ENCODE measurements around the gene RPLP2.

RPLP2 gene

GRCh38 chr11:786235-787083 is 23.3 kb upstream of the RPLP2 start:
- Histone ChIP-seq H3K4me1 (ENCODE audit: control insufficient read depth in 1 of 2, insufficient read depth in 2 of 2, low read length in 2 of 2) (peaks cover 6 to 13% of the 10 kb centered on the region in 2 donors), H3K36me3 (ENCODE audit: control insufficient read depth in 1 of 2, insufficient read depth in 2 of 2, low read length in 2 of 2) (no peaks in the 10 kb centered on the region), H3K4me3 (ENCODE audit: low read depth in 1 of 2, low read length in 2 of 2) (no peak overlapping the region), H3K9me3 (ENCODE audit: control insufficient read depth in 1 of 2, low read length in 2 of 2) (no peaks in the 10 kb centered on the region), H3K9ac (ENCODE audit: low read depth in 1 of 2, low read length in 2 of 2) (no peak overlapping the region), H3K27me3 (ENCODE audit: control insufficient read depth in 1 of 2, insufficient read depth in 2 of 2, low read length in 2 of 2) (peaks cover 9 to 11% of the 10 kb centered on the region in 2 donors), H3K27ac (ENCODE audit: low read depth, low read length) (no peak overlapping the region)

- Histone ChIP-seq H3K27me3 (ENCODE audit: control insufficient read depth in 1 of 2, insufficient read depth in 2 of 2, low read length in 2 of 2) (peaks cover 9 to 11% of the 10 kb centered on the region in 2 donors), H3K36me3 (ENCODE audit: control insufficient read depth in 1 of 2, insufficient read depth in 2 of 2, low read length in 2 of 2) (no peaks in the 10 kb centered on the region)
These were observed 22.6 kb upstream of the RPLP2 start for GRCh38 chr11:787084-787675.

GRCh38 chr11:788009-788640 is 21.6 kb upstream of the RPLP2 start:
- no peak overlapping the region for H3K4me3 ChIP-seq (ENCODE audit: low read depth in 1 of 2, low read length in 2 of 2)
- H3K9ac ChIP-seq (ENCODE audit: low read depth in 1 of 2, low read length in 2 of 2): no peak overlapping the region
- peaks cover 9 to 11% of the 10 kb centered on the region in 2 donors for H3K27me3 ChIP-seq (ENCODE audit: control insufficient read depth in 1 of 2, insufficient read depth in 2 of 2, low read length in 2 of 2)
- peaks cover 0 to 6% of the 10 kb centered on the region in 2 donors for H3K4me1 ChIP-seq (ENCODE audit: control insufficient read depth in 1 of 2, insufficient read depth in 2 of 2, low read length in 2 of 2)
- H3K9me3 ChIP-seq (ENCODE audit: control insufficient read depth in 1 of 2, low read length in 2 of 2): no peaks in the 10 kb centered on the region
- peaks cover 0 to 2% of the 10 kb centered on the region in 2 donors for H3K36me3 ChIP-seq (ENCODE audit: control insufficient read depth in 1 of 2, insufficient read depth in 2 of 2, low read length in 2 of 2)
- no peak overlapping the region for H3K27ac ChIP-seq (ENCODE audit: low read depth, low read length)

More at GRCh38 chr11:787084-787675, 22.6 kb upstream of the RPLP2 start:
- Histone ChIP-seq H3K9me3 (ENCODE audit: control insufficient read depth in 1 of 2, low read length in 2 of 2) (no peaks in the 10 kb centered on the region), H3K27ac (ENCODE audit: low read depth, low read length) (no peak overlapping the region), H3K9ac (ENCODE audit: low read depth in 1 of 2, low read length in 2 of 2) (no peak overlapping the region), H3K4me1 (ENCODE audit: control insufficient read depth in 1 of 2, insufficient read depth in 2 of 2, low read length in 2 of 2) (peaks cover 6 to 13% of the 10 kb centered on the region in 2 donors), H3K4me3 (ENCODE audit: low read depth in 1 of 2, low read length in 2 of 2) (no peak overlapping the region)

GRCh38 chr11:788953-789940 is 20.5 kb upstream of the RPLP2 start:
- no peaks in the 10 kb centered on the region for H3K9me3 ChIP-seq (ENCODE audit: control insufficient read depth in 1 of 2, low read length in 2 of 2)
- peaks cover 0 to 4% of the 10 kb centered on the region in 2 donors for H3K36me3 ChIP-seq (ENCODE audit: control insufficient read depth in 1 of 2, insufficient read depth in 2 of 2, low read length in 2 of 2)
- peaks cover 0 to 6% of the 10 kb centered on the region in 2 donors for H3K4me1 ChIP-seq (ENCODE audit: control insufficient read depth in 1 of 2, insufficient read depth in 2 of 2, low read length in 2 of 2)
- H3K27ac ChIP-seq (ENCODE audit: low read depth, low read length): no peak overlapping the region
- H3K4me3 ChIP-seq (ENCODE audit: low read depth in 1 of 2, low read length in 2 of 2): no peak overlapping the region
- H3K9ac ChIP-seq (ENCODE audit: low read depth in 1 of 2, low read length in 2 of 2): no peak overlapping the region
- H3K27me3 ChIP-seq (ENCODE audit: control insufficient read depth in 1 of 2, insufficient read depth in 2 of 2, low read length in 2 of 2): peaks cover 9 to 11% of the 10 kb centered on the region in 2 donors

- H3K27me3 ChIP-seq (ENCODE audit: control insufficient read depth in 1 of 2, insufficient read depth in 2 of 2, low read length in 2 of 2): peaks cover 9 to 11% of the 10 kb centered on the region in 2 donors
- H3K27ac ChIP-seq (ENCODE audit: low read depth, low read length): no peak within 1 kb of the TSS
- peaks cover 4 to 10% of the 10 kb centered on the region in 2 donors for H3K4me1 ChIP-seq (ENCODE audit: control insufficient read depth in 1 of 2, insufficient read depth in 2 of 2, low read length in 2 of 2)
- no peak within 1 kb of the TSS for H3K4me3 ChIP-seq (ENCODE audit: low read depth in 1 of 2, low read length in 2 of 2)
- H3K36me3 ChIP-seq (ENCODE audit: control insufficient read depth in 1 of 2, insufficient read depth in 2 of 2, low read length in 2 of 2): peaks cover 0 to 4% of the 10 kb centered on the region in 2 donors
- H3K9ac ChIP-seq (ENCODE audit: low read depth in 1 of 2, low read length in 2 of 2): no peak within 1 kb of the TSS
- no peaks in the 10 kb centered on the region for H3K9me3 ChIP-seq (ENCODE audit: control insufficient read depth in 1 of 2, low read length in 2 of 2)
These were observed 19.8 kb upstream of the RPLP2 start, which contains the start of gene CEND1 for GRCh38 chr11:789943-790342. CEND1 (minus strand) TSS chr11:790090; CDS start chr11:788576, 1,514 bp downstream.

- H3K4me1 ChIP-seq (ENCODE audit: control insufficient read depth in 1 of 2, insufficient read depth in 2 of 2, low read length in 2 of 2): peaks cover 10 to 20% of the 10 kb centered on the region in 2 donors
- H3K27ac ChIP-seq (ENCODE audit: low read depth, low read length): no peak overlapping the region
- no peak overlapping the region for H3K9ac ChIP-seq (ENCODE audit: low read depth in 1 of 2, low read length in 2 of 2)
- H3K27me3 ChIP-seq (ENCODE audit: control insufficient read depth in 1 of 2, insufficient read depth in 2 of 2, low read length in 2 of 2): peaks cover 9 to 11% of the 10 kb centered on the region in 2 donors
- H3K36me3 ChIP-seq (ENCODE audit: control insufficient read depth in 1 of 2, insufficient read depth in 2 of 2, low read length in 2 of 2): peaks cover 0 to 4% of the 10 kb centered on the region in 2 donors
- no peaks in the 10 kb centered on the region for H3K9me3 ChIP-seq (ENCODE audit: control insufficient read depth in 1 of 2, low read length in 2 of 2)
- no peak overlapping the region for H3K4me3 ChIP-seq (ENCODE audit: low read depth in 1 of 2, low read length in 2 of 2)
These were observed 18.8 kb upstream of the RPLP2 start for GRCh38 chr11:790721-791564.

- no peak overlapping the region for H3K4me3 ChIP-seq (ENCODE audit: low read depth in 1 of 2, low read length in 2 of 2)
- H3K27me3 ChIP-seq (ENCODE audit: control insufficient read depth in 1 of 2, insufficient read depth in 2 of 2, low read length in 2 of 2): peaks cover 9 to 11% of the 10 kb centered on the region in 2 donors
- H3K9me3 ChIP-seq (ENCODE audit: control insufficient read depth in 1 of 2, low read length in 2 of 2): no peaks in the 10 kb centered on the region
- H3K36me3 ChIP-seq (ENCODE audit: control insufficient read depth in 1 of 2, insufficient read depth in 2 of 2, low read length in 2 of 2): peaks cover 0 to 4% of the 10 kb centered on the region in 2 donors
- H3K27ac ChIP-seq (ENCODE audit: low read depth, low read length): no peak overlapping the region
- H3K9ac ChIP-seq (ENCODE audit: low read depth in 1 of 2, low read length in 2 of 2): no peak overlapping the region
- H3K4me1 ChIP-seq (ENCODE audit: control insufficient read depth in 1 of 2, insufficient read depth in 2 of 2, low read length in 2 of 2): peaks cover 16 to 28% of the 10 kb centered on the region in 2 donors
These were observed 17.9 kb upstream of the RPLP2 start for GRCh38 chr11:791658-792534.

GRCh38 chr11:792535-792821 is 17.3 kb upstream of the RPLP2 start:
- H3K9ac ChIP-seq (ENCODE audit: low read depth in 1 of 2, low read length in 2 of 2): no peak overlapping the region
- peaks cover 9 to 11% of the 10 kb centered on the region in 2 donors for H3K27me3 ChIP-seq (ENCODE audit: control insufficient read depth in 1 of 2, insufficient read depth in 2 of 2, low read length in 2 of 2)
- no peak overlapping the region for H3K4me3 ChIP-seq (ENCODE audit: low read depth in 1 of 2, low read length in 2 of 2)
- H3K9me3 ChIP-seq (ENCODE audit: control insufficient read depth in 1 of 2, low read length in 2 of 2): no peaks in the 10 kb centered on the region
- peaks cover 0 to 4% of the 10 kb centered on the region in 2 donors for H3K36me3 ChIP-seq (ENCODE audit: control insufficient read depth in 1 of 2, insufficient read depth in 2 of 2, low read length in 2 of 2)
- H3K27ac ChIP-seq (ENCODE audit: low read depth, low read length): no peak overlapping the region
- peaks cover 19 to 34% of the 10 kb centered on the region in 2 donors for H3K4me1 ChIP-seq (ENCODE audit: control insufficient read depth in 1 of 2, insufficient read depth in 2 of 2, low read length in 2 of 2)
